KMS-11 (cell line): Measurements from ENCODE around the gene SLC4A1.

Experiments used
- H2AFZ ChIP-seq: fragments of 200-600 bp; sonication (generic); 2 replicates; pipeline ENCODE4 v1.6.1; 2016; ENCODE audit warnings: antibody characterized with exemption, mixed run types, low read depth
- H3K27ac ChIP-seq: fragments of 200-600 bp; sonication (generic); 2 replicates; pipeline ENCODE4 v1.6.1; 2016; ENCODE audit warnings: mild to moderate bottlenecking, mixed run types
- H3K27me3 ChIP-seq: fragments of 200-600 bp; sonication (generic); 2 replicates; pipeline ENCODE4 v1.6.1; 2017; ENCODE audit warnings: mild to moderate bottlenecking, low read depth, mixed run types, moderate library complexity; ENCODE audit not compliant: insufficient read depth
- H3K36me3 ChIP-seq: fragments of 200-600 bp; sonication (generic); 2 replicates; pipeline ENCODE4 v1.6.1; 2017; ENCODE audit warnings: mild to moderate bottlenecking, mixed run types; ENCODE audit not compliant: insufficient read depth
- H3K4me1 ChIP-seq: fragments of 200-600 bp; sonication (generic); 2 replicates; pipeline ENCODE4 v1.6.1; 2016; ENCODE audit warnings: mild to moderate bottlenecking, low read depth, mixed run types; ENCODE audit not compliant: poor library complexity, severe bottlenecking
- H3K4me2 ChIP-seq: fragments of 200-600 bp; sonication (generic); 2 replicates; pipeline ENCODE4 v1.7.0; 2016; ENCODE audit warnings: mild to moderate bottlenecking, mixed run types
- H3K4me3 ChIP-seq: fragments of 200-600 bp; sonication (generic); IDR thresholded peaks from 2 replicates; pipeline ENCODE4 v1.6.1; 2017; ENCODE audit warnings: low read depth, low read length, mixed read lengths; ENCODE audit not compliant: insufficient read depth
- H3K79me2 ChIP-seq: fragments of 200-600 bp; sonication (generic); 2 replicates; pipeline ENCODE4 v1.6.1; 2016; ENCODE audit warnings: low read depth, mixed run types; ENCODE audit not compliant: insufficient read depth
- H3K9ac ChIP-seq: fragments of 200-600 bp; sonication (generic); 2 replicates; pipeline ENCODE4 v1.6.1; 2016; ENCODE audit warnings: mild to moderate bottlenecking, mixed run types
- H4K20me1 ChIP-seq: fragments of 200-600 bp; sonication (generic); 2 replicates; pipeline ENCODE4 v1.6.1; 2016; ENCODE audit warnings: mild to moderate bottlenecking, mixed run types; ENCODE audit not compliant: insufficient read depth
- TF ChIP-seq, protein P1 (sequence below): fragments of 200-600 bp; sonication (generic); conservative IDR thresholded peaks from 2 replicates; pipeline ENCODE4 v1.6.1; 2017; ENCODE audit warnings: low read depth, mild to moderate bottlenecking, antibody characterized with exemption, low read length, moderate library complexity, mixed read lengths

Gene SLC4A1

DNA sequence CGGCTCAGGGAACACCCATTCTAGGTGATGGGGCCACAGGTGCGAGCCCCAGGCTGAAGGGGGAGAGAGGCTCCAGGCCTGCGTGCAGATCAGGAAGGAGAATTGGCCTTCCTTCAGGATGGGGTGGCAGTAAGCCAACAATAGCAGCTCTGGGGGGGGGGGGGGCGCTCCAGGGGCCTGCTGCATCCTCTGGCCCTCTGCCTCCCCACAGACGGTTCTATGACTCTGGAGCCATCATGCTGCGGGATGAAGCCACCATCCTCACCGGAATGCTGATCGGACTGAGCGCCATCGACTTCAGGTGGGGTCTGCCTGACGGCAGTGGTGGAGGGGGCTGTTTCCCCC, 46.6 kb upstream of the SLC4A1 start:
- no peak overlapping the region for H3K4me3 ChIP-seq

DNA sequence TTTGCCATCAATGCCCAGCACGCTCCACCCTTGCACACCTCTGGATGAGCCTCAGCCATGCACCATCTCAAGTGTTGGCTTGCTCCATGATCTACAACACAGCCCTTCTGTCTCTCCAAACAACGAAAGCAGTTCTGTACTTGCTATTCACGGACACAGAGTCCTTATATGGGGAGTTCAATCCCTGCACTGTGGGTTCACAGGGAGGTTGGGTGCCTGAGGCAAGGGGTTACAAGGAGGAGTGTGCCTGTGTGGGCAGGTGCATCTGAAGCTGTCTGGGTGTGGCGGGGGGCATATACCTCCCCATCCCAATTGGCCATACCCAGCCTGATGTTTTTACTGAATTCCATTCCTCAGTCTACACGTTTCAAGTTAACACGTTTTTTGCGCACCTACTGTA, 46.1 kb upstream of the SLC4A1 start:
- TF ChIP-seq, protein P1, sequence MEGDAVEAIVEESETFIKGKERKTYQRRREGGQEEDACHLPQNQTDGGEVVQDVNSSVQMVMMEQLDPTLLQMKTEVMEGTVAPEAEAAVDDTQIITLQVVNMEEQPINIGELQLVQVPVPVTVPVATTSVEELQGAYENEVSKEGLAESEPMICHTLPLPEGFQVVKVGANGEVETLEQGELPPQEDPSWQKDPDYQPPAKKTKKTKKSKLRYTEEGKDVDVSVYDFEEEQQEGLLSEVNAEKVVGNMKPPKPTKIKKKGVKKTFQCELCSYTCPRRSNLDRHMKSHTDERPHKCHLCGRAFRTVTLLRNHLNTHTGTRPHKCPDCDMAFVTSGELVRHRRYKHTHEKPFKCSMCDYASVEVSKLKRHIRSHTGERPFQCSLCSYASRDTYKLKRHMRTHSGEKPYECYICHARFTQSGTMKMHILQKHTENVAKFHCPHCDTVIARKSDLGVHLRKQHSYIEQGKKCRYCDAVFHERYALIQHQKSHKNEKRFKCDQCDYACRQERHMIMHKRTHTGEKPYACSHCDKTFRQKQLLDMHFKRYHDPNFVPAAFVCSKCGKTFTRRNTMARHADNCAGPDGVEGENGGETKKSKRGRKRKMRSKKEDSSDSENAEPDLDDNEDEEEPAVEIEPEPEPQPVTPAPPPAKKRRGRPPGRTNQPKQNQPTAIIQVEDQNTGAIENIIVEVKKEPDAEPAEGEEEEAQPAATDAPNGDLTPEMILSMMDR: no peak
- Histone ChIP-seq H2AFZ (no peak overlapping the region), H3K27me3 (peaks cover 48% of the 10 kb centered on the region), H3K79me2 (no peaks in the 10 kb centered on the region), H3K4me3 (no peak overlapping the region), H3K36me3 (no peaks in the 10 kb centered on the region), H4K20me1 (no peaks in the 10 kb centered on the region), H3K4me2 (no peak overlapping the region), H3K9ac (no peak overlapping the region), H3K4me1 (no peaks in the 10 kb centered on the region), H3K27ac (no peak overlapping the region)

More for the DNA sequence above, 46.6 kb upstream of the SLC4A1 start:
- H3K4me2 ChIP-seq: no peak overlapping the region
- H3K27ac ChIP-seq: no peak overlapping the region
- H3K4me1 ChIP-seq: no peaks in the 10 kb centered on the region
- H3K36me3 ChIP-seq: no peaks in the 10 kb centered on the region
- H3K79me2 ChIP-seq: no peaks in the 10 kb centered on the region
- H2AFZ ChIP-seq: no peak overlapping the region
- TF ChIP-seq, protein P1: no peak
- no peaks in the 10 kb centered on the region for H4K20me1 ChIP-seq
- no peak overlapping the region for H3K9ac ChIP-seq
- peaks cover 47% of the 10 kb centered on the region for H3K27me3 ChIP-seq

DNA sequence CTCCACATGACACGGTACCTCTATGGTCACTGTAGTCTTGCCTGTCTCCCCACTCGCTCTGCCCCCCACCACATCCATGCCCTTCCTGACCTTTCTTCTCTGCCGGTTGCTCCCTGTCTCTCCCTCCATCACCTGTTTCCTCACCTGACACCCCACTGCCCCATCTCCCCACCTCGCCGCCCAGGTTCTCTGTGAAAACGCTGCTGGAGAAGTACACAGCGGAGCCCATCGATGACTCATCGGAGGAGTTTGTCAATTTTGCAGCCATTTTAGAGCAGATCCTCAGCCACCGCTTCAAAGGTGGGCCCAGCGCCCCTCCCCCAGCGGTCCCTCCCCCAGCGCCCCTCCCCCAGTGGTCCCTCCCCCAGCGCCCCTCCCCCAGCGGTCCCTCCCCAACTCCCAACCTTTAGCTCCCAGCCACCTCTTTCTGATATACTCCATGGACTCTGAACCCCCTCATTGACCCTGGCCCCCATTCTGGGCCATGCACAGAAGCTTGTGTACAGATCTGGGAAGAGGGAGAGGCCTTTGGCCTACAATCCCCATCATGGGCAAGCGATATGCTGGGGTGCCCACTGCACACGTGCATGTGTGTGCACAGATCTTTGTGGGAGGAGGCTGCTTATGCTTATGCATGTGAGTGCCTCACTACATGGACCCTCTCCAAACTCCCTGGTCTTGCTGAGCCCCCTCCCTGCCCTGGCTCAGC, 44.6 kb upstream of the SLC4A1 start:
- Histone ChIP-seq H3K27ac (no peak overlapping the region), H3K9ac (no peak overlapping the region), H3K36me3 (no peaks in the 10 kb centered on the region), H3K79me2 (no peaks in the 10 kb centered on the region), H3K4me3 (no peak overlapping the region), H3K4me2 (no peak overlapping the region), H3K27me3 (peaks cover 51% of the 10 kb centered on the region), H3K4me1 (peaks cover 4% of the 10 kb centered on the region), H2AFZ (no peak overlapping the region), H4K20me1 (no peaks in the 10 kb centered on the region)
- TF ChIP-seq, protein P1: no peak

DNA sequence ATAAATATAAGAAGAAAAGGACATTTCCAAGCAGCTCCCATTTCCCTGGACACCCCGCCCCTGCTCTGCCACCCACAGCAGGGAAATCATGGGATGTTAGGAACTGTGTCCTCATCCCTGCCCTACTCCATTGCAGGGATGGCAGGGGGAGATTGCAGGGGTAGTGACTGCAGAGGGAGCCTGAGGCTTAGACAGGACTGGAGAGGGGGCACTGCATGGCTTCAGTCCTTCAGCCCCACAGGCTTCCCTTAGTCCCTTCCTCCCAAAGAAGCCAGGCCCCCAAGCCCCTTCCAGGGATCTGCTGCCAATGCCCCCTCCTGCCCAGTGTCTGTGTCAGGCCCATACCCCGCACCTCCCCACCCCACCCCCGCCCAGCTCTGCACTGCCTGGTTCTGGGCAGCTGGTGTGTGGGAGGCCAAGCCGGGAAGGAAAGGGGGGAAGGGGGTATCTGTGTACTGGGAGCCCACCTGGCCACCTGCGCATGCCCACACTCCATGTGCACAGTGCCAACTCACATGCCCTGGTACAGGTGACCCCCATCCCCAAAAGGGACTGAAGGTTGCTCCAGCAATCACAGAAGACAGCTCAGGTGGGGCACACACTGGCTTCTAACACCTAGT, 43.7 kb upstream of the SLC4A1 start:
- no peak overlapping the region for H3K9ac ChIP-seq
- no peak overlapping the region for H3K4me3 ChIP-seq
- H2AFZ ChIP-seq: no peak overlapping the region
- H3K36me3 ChIP-seq: no peaks in the 10 kb centered on the region
- peaks cover 57% of the 10 kb centered on the region for H3K27me3 ChIP-seq
- no peak overlapping the region for H3K4me2 ChIP-seq
- no peaks in the 10 kb centered on the region for H3K79me2 ChIP-seq
- H3K4me1 ChIP-seq: peaks cover 6% of the 10 kb centered on the region
- TF ChIP-seq, protein P1: no peak
- H3K27ac ChIP-seq: no peak overlapping the region
- no peaks in the 10 kb centered on the region for H4K20me1 ChIP-seq
